Measurements from ENCODE around the gene ARMC12. TPM values are rescaled to one million over a fixed set of nuclear protein-coding genes. Genes with fewer than 3 reads are reported as not detected.

Gene ARMC12
- total and polyA plus RNA-seq, 2 of the 13 experiments (the other 11 are each of a cell fraction or from before 2014, with no cell fraction given): 1.3 TPM; not detected in 1

DNA sequence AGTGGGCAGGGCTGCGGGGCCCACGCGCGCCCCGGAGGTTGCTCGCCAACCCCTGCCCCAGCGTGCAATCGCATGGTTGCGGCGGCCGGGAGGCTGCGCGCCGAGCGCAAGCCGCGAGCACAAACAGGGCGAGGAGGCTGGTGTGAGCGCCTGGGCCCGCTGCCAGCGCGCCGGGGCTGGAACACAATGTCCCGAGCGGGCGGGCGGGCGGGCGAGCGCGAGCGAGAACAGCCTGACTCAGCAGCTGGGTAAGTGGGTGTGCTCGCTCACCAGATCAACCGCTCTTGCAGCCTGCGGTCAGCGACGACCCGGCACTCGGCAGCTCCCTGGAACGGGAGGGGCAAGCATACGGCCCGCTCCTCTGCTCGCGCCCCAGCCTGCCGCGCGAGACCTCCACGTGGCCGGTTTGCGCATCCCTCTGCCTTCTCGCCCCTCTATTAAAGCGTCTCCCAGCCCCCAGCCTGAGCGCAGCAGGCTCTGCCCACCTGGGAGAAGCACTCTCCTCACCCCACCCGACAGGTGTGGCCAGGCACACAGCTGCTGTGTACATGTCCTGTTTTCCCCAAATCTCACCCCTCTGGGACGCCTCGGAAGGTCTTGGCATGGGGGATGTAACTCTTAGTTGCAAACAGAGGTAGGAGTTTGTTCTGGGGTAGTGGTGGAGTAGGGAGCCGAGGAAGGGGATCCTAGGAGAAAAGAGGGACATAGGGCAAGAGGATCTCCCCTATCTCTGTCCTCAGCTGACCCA is 8.7 kb upstream of the ARMC12 start (continued):
- TF ChIP-seq, protein P1, sequence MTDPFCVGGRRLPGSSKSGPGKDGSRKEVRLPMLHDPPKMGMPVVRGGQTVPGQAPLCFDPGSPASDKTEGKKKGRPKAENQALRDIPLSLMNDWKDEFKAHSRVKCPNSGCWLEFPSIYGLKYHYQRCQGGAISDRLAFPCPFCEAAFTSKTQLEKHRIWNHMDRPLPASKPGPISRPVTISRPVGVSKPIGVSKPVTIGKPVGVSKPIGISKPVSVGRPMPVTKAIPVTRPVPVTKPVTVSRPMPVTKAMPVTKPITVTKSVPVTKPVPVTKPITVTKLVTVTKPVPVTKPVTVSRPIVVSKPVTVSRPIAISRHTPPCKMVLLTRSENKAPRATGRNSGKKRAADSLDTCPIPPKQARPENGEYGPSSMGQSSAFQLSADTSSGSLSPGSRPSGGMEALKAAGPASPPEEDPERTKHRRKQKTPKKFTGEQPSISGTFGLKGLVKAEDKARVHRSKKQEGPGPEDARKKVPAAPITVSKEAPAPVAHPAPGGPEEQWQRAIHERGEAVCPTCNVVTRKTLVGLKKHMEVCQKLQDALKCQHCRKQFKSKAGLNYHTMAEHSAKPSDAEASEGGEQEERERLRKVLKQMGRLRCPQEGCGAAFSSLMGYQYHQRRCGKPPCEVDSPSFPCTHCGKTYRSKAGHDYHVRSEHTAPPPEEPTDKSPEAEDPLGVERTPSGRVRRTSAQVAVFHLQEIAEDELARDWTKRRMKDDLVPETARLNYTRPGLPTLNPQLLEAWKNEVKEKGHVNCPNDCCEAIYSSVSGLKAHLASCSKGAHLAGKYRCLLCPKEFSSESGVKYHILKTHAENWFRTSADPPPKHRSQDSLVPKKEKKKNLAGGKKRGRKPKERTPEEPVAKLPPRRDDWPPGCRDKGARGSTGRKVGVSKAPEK (CRISPR knock-in tag; IDR thresholded peaks at IDR 0.05; ENCODE audit: borderline replicate concordance): no peak
- TF ChIP-seq ZNF17 (CRISPR knock-in tag; IDR thresholded peaks at IDR 0.05) (no peak), ZSCAN12 (CRISPR knock-in tag; IDR thresholded peaks at IDR 0.05) (no peak), DNMT1 (CRISPR knock-in tag; IDR thresholded peaks at IDR 0.05) (peak; percentile 53), HHEX (CRISPR knock-in tag; IDR thresholded peaks at IDR 0.05) (no peak), IRF2 (CRISPR knock-in tag; IDR thresholded peaks at IDR 0.05) (no peak), ZNF180 (CRISPR knock-in tag; IDR thresholded peaks at IDR 0.05; ENCODE audit: borderline replicate concordance, low read depth) (0 out of 2 replicates have a peak, but pooled peaks have one; percentile 72), ZNF616 (CRISPR knock-in tag; IDR thresholded peaks at IDR 0.05; ENCODE audit: low read depth) (0 out of 2 replicates have a peak, but pooled peaks have one; percentile 69), NFE2L2 (IDR thresholded peaks at IDR 0.05; ENCODE audit: low read length) (no peak), SP5 (CRISPR knock-in tag; IDR thresholded peaks at IDR 0.05; ENCODE audit: borderline replicate concordance, low read depth) (0 out of 2 replicates have a peak, but pooled peaks have one; percentile 8), TBL1XR1 (IDR thresholded peaks at IDR 0.05; ENCODE audit: borderline replicate concordance, low read length, partially characterized antibody) (no peak), MATR3 (CRISPR knock-in tag; IDR thresholded peaks at IDR 0.05) (no peak), NCOR1 (IDR thresholded peaks at IDR 0.05; ENCODE audit: borderline replicate concordance, low read length) (no peak), KLF11 (CRISPR knock-in tag; IDR thresholded peaks at IDR 0.05) (no peak), NFE2L1 (CRISPR knock-in tag; IDR thresholded peaks at IDR 0.05; ENCODE audit: borderline replicate concordance) (peak; percentile 24; the same call in 1 of the 2 replicates), MIXL1 (CRISPR knock-in tag; IDR thresholded peaks at IDR 0.05) (no peak), ZSCAN20 (CRISPR knock-in tag; IDR thresholded peaks at IDR 0.05; ENCODE audit: borderline replicate concordance) (no peak), ZNF224 (CRISPR knock-in tag; IDR thresholded peaks at IDR 0.05) (no peak), HDAC1 (CRISPR knock-in tag; IDR thresholded peaks at IDR 0.05) (peak; percentile 59; the same call in 1 of the 2 replicates)
- TF ChIP-seq, protein P2, sequence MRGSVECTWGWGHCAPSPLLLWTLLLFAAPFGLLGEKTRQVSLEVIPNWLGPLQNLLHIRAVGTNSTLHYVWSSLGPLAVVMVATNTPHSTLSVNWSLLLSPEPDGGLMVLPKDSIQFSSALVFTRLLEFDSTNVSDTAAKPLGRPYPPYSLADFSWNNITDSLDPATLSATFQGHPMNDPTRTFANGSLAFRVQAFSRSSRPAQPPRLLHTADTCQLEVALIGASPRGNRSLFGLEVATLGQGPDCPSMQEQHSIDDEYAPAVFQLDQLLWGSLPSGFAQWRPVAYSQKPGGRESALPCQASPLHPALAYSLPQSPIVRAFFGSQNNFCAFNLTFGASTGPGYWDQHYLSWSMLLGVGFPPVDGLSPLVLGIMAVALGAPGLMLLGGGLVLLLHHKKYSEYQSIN (CRISPR knock-in tag; IDR thresholded peaks at IDR 0.05; ENCODE audit: borderline replicate concordance): no peak
- TF ChIP-seq, protein P3, sequence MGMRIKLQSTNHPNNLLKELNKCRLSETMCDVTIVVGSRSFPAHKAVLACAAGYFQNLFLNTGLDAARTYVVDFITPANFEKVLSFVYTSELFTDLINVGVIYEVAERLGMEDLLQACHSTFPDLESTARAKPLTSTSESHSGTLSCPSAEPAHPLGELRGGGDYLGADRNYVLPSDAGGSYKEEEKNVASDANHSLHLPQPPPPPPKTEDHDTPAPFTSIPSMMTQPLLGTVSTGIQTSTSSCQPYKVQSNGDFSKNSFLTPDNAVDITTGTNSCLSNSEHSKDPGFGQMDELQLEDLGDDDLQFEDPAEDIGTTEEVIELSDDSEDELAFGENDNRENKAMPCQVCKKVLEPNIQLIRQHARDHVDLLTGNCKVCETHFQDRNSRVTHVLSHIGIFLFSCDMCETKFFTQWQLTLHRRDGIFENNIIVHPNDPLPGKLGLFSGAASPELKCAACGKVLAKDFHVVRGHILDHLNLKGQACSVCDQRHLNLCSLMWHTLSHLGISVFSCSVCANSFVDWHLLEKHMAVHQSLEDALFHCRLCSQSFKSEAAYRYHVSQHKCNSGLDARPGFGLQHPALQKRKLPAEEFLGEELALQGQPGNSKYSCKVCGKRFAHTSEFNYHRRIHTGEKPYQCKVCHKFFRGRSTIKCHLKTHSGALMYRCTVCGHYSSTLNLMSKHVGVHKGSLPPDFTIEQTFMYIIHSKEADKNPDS (CRISPR knock-in tag; IDR thresholded peaks at IDR 0.05): 0 out of 2 replicates have a peak, but pooled peaks have one; percentile 62
- TF ChIP-seq, protein P4, sequence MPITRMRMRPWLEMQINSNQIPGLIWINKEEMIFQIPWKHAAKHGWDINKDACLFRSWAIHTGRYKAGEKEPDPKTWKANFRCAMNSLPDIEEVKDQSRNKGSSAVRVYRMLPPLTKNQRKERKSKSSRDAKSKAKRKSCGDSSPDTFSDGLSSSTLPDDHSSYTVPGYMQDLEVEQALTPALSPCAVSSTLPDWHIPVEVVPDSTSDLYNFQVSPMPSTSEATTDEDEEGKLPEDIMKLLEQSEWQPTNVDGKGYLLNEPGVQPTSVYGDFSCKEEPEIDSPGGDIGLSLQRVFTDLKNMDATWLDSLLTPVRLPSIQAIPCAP (CRISPR knock-in tag; IDR thresholded peaks at IDR 0.05; ENCODE audit: low read depth): no peak

All from HepG2 (cell line).